Measurements from ENCODE around the gene PEX1.

Gene PEX1

DNA sequence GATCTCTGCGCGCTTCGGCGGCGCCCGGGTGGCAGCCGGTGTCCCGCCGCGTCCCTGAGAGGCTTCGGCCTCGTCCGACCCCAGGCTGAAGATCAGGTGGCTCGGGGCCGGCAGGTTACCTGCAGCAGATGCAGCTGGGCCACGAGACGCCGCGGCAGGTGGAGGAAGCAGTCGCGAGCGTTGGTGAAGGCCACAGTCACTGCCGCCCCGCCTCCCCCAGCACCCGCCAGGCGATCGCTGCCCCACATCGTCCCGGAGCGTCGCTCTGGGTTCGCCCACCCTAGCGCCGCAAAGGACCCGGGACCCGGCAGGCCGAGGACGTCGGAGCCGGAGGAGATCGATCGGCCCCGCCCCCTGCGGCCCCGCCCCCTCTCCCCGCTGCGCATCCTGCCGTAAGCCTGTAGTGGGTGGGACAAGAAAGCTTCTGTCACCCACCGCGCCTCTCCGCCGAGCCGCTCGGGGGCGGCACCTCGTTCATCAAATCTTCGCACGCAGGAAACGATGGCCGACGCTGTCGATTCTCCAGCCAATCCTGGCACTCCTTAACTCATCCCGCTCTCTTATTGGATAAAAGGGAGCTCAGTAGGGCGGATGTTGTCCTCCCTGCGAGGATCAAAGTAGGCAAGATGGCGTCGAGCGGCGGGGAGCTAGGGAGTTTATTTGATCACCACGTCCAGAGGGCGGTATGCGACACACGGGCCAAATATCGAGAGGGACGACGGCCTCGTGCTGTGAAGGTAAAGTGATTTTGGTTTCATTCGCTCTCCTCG lies at the start of gene PEX1, which contains the start of gene RBM48:
Gene PEX1 (minus strand): TSS at position 333 of the 770 bp plus-strand sequence. CDS start 85 bp downstream, at position 248.
Gene RBM48 (plus strand): TSS at position 608 of the 770 bp plus-strand sequence. CDS start 19 bp downstream, at position 627.
- peak; percentile 95 for DNase-seq (ENCODE audit: low spot score)
- in situ Hi-C loops (cut with MboI; ENCODE audit: low sequenced_read_pairs, unreplicated experiment): no loop called here
- TF ChIP-seq, protein P1, sequence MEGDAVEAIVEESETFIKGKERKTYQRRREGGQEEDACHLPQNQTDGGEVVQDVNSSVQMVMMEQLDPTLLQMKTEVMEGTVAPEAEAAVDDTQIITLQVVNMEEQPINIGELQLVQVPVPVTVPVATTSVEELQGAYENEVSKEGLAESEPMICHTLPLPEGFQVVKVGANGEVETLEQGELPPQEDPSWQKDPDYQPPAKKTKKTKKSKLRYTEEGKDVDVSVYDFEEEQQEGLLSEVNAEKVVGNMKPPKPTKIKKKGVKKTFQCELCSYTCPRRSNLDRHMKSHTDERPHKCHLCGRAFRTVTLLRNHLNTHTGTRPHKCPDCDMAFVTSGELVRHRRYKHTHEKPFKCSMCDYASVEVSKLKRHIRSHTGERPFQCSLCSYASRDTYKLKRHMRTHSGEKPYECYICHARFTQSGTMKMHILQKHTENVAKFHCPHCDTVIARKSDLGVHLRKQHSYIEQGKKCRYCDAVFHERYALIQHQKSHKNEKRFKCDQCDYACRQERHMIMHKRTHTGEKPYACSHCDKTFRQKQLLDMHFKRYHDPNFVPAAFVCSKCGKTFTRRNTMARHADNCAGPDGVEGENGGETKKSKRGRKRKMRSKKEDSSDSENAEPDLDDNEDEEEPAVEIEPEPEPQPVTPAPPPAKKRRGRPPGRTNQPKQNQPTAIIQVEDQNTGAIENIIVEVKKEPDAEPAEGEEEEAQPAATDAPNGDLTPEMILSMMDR (IDR thresholded peaks at IDR 0.05; ENCODE audit: borderline replicate concordance, control extremely low read depth, extremely low read depth, insufficient read depth, missing control alignments): peak; percentile 80

DNA sequence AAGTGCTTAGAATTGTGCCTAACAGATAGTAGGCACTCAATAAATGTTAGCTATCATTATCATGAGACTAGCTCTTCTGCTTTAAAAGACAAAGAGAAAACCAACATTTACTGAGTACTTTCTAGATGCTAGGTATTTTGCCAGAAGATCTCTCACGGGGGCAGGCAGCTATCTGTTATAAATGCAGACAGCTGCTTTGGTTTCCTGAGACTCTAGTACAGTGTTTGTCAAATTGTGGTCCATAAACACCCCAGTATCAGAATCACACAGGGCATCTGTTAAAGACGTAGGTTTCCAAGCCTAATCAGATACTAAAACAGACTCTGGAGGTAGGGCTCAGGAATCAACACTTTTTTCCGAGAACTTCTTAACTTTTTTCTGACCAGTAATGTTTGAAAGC lies 48.0 kb upstream of the PEX1 start:
- DNase-seq (ENCODE audit: low spot score): no peak
- TF ChIP-seq, protein P1 (IDR thresholded peaks at IDR 0.05; ENCODE audit: borderline replicate concordance, control extremely low read depth, extremely low read depth, insufficient read depth, missing control alignments): no peak
- in situ Hi-C loops (cut with MboI; ENCODE audit: low sequenced_read_pairs, unreplicated experiment): no loop called here

DNA sequence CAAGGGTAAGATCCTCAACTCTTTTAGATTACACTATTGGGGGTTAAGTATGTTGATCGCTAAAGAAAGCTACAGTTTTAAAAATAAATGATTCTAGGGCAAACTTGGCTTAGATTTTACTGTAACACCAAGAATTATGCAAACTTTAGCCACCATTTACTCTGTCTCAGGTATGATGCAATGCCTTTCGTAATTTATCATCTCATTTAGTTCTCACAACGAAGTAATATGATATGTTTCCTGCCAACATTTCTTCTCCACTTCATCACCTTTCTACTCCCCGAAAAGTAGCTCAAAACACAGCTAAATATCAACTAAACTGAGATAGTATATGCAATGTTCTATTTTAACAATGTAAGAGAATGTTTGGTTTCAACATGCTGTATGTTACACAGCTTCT lies 40.8 kb upstream of the PEX1 start:
- TF ChIP-seq, protein P1 (IDR thresholded peaks at IDR 0.05; ENCODE audit: borderline replicate concordance, control extremely low read depth, extremely low read depth, insufficient read depth, missing control alignments): no peak
- in situ Hi-C loops (cut with MboI; ENCODE audit: low sequenced_read_pairs, unreplicated experiment): no loop called here
- no peak for DNase-seq (ENCODE audit: low spot score)

DNA sequence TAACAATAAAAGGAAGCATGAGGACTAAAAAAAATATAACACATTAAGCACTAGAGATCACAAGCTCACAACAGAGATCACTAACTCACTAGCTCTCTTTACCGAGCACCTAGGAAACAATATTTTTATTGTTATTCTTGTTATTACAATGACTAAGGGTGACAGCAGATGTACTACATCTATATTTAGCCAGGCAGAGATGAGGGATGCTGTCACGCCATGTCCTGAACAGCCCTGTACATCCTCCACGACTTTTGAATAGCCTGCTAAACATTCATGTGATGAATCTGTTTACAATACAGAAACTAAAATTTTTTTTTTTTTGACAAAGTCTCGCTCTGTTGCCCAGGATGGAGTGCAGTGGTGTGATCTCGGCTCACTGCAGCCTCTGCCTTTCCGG lies 39.1 kb upstream of the PEX1 start:
- TF ChIP-seq, protein P1 (IDR thresholded peaks at IDR 0.05; ENCODE audit: borderline replicate concordance, control extremely low read depth, extremely low read depth, insufficient read depth, missing control alignments): no peak

DNA sequence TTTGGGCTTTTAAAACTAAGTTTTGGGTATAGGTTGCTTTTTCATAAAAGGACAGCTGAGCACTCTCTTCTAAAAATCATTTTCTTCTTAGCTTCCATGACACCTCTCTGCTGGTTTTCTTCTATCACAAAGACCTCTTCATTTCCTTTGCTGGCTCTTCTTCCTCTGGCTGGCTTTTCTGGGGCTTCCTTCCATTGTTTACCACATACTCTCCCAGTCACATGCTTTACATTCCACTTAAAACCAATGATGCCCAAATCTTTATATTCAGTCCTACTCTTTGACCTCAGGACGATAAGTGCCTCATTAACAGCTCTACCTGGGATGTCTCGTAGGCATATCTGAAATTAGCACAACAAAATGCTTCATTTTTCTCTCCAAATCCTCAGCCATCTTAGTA lies 35.0 kb upstream of the PEX1 start:
- TF ChIP-seq, protein P1 (IDR thresholded peaks at IDR 0.05; ENCODE audit: borderline replicate concordance, control extremely low read depth, extremely low read depth, insufficient read depth, missing control alignments): no peak
- in situ Hi-C loops (cut with MboI; ENCODE audit: low sequenced_read_pairs, unreplicated experiment): no loop called here

More for the DNA sequence above, 39.1 kb upstream of the PEX1 start:
- in situ Hi-C loops (cut with MboI; ENCODE audit: low sequenced_read_pairs, unreplicated experiment): no loop called here
- no peak for DNase-seq (ENCODE audit: low spot score)

DNA sequence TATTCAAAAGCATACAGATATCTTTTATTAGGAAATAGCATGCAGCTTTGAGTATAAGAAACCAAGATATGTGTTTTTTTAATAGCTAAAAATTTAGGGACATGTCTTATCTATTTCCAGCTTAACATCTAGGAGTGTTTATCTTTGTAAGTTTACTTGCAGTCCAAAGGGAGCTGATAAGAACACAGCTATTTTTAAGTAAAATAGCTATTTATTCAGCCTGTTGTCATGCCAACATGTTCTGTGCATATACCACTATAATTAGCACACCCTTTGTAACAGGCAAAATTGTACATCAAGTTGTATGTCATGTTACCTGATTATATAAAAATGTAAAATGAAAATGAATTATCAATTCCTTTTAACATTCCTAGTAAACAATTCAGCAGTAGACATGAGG lies 32.3 kb upstream of the PEX1 start:
- TF ChIP-seq, protein P1 (IDR thresholded peaks at IDR 0.05; ENCODE audit: borderline replicate concordance, control extremely low read depth, extremely low read depth, insufficient read depth, missing control alignments): no peak
- no peak for DNase-seq (ENCODE audit: low spot score)
- in situ Hi-C loops (cut with MboI; ENCODE audit: low sequenced_read_pairs, unreplicated experiment): no loop called here

More for the DNA sequence above, 35.0 kb upstream of the PEX1 start:
- no peak for DNase-seq (ENCODE audit: low spot score)
